ENCODE data around the gene BUD31. TPM values are rescaled to one million over a fixed set of nuclear protein-coding genes. Genes with fewer than 3 reads are reported as not detected.

Gene BUD31
- total RNA-seq, 1 donor from 2014 or later: 176 TPM

GRCh38 chr7:99362801-99363200 is 46.0 kb upstream of the BUD31 start:
- peak overlapping the region; percentile 57 for H3K27ac ChIP-seq (ENCODE audit: low read depth, low read length)
- FAIRE-seq: no peak
- H3K36me3 Mint-ChIP-seq (ENCODE audit: low read depth, unreplicated experiment): peaks cover 13% of the 10 kb centered on the region

DNA sequence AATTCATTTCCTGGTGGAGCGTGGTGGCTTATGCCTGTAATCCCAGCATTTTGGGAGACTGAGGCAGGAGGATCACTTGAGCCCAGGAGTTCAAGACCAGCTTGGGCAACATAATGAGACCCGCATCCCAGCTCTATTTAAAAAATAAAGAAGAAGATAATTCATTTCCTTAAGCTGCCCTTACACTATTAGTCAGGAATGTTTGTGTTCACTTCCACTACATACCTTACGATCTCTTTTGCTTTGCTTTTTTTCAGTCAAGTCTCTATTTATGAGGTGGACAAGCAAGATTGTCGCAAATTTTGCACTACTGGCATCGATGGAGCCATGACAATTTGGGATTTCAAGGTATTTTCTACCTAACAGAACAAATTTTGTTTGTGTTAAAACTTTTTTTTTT is 45.5 kb upstream of the BUD31 start:
- Histone ChIP-seq H3K79me2 (ENCODE audit: insufficient read depth, low read length) (no peaks in the 10 kb centered on the region), H3K9ac (ENCODE audit: low read length) (peak overlapping the region; percentile 23), H3K27ac (ENCODE audit: low read depth, low read length) (peak overlapping the region; percentile 57), H3K4me2 (ENCODE audit: low read length) (peak overlapping the region; percentile 35), H3K4me3 (ENCODE audit: insufficient read depth, low read depth, low read length) (no peak overlapping the region), H2AFZ (ENCODE audit: low read depth, low read length) (no peak overlapping the region), H3K27me3 (ENCODE audit: insufficient read depth, low read length) (no peaks in the 10 kb centered on the region), H3K4me1 (ENCODE audit: insufficient read depth, low read length) (peaks cover 13% of the 10 kb centered on the region), H3K36me3 (ENCODE audit: insufficient read depth, low read length) (peaks cover 49% of the 10 kb centered on the region), H3K9me3 (ENCODE audit: insufficient read depth, low read depth, low read length) (no peaks in the 10 kb centered on the region), H4K20me1 (ENCODE audit: insufficient read depth, low read length) (peaks cover 37% of the 10 kb centered on the region)
- Mint-ChIP-seq H3K27me3 (ENCODE audit: low read depth, unreplicated experiment) (no peaks in the 10 kb centered on the region), H3K4me3 (ENCODE audit: unreplicated experiment) (no peak overlapping the region), H3K4me1 (ENCODE audit: low read depth, unreplicated experiment) (peaks cover 8% of the 10 kb centered on the region), H3K36me3 (ENCODE audit: low read depth, unreplicated experiment) (peaks cover 11% of the 10 kb centered on the region), H3K9me3 (ENCODE audit: unreplicated experiment) (no peaks in the 10 kb centered on the region), H3K27ac (ENCODE audit: unreplicated experiment) (peak overlapping the region; percentile 95)
- FAIRE-seq (no peak), DNase-seq (ENCODE audit: low read depth) (peak; percentile 37)
- TF ChIP-seq EZH2 (IDR thresholded peaks at IDR 0.05; ENCODE audit: insufficient read depth, low read length) (no peak), CTCF (IDR thresholded peaks at IDR 0.05; ENCODE audit: insufficient read depth, low read depth, low read length) (no peak)

More at GRCh38 chr7:99362801-99363200, 46.0 kb upstream of the BUD31 start:
- Histone ChIP-seq H3K4me3 (ENCODE audit: insufficient read depth, low read depth, low read length) (no peak overlapping the region), H3K36me3 (ENCODE audit: insufficient read depth, low read length) (peaks cover 51% of the 10 kb centered on the region), H3K4me1 (ENCODE audit: insufficient read depth, low read length) (peaks cover 13% of the 10 kb centered on the region), H3K79me2 (ENCODE audit: insufficient read depth, low read length) (peaks cover 4% of the 10 kb centered on the region), H4K20me1 (ENCODE audit: insufficient read depth, low read length) (peaks cover 41% of the 10 kb centered on the region), H3K4me2 (ENCODE audit: low read length) (peak overlapping the region; percentile 35), H3K9ac (ENCODE audit: low read length) (peak overlapping the region; percentile 23), H3K9me3 (ENCODE audit: insufficient read depth, low read depth, low read length) (no peaks in the 10 kb centered on the region), H2AFZ (ENCODE audit: low read depth, low read length) (no peak overlapping the region), H3K27me3 (ENCODE audit: insufficient read depth, low read length) (no peaks in the 10 kb centered on the region)
- peak; percentile 90 for DNase-seq (ENCODE audit: low read depth)
- Mint-ChIP-seq H3K9me3 (ENCODE audit: unreplicated experiment) (no peaks in the 10 kb centered on the region), H3K4me1 (ENCODE audit: low read depth, unreplicated experiment) (peaks cover 8% of the 10 kb centered on the region), H3K27me3 (ENCODE audit: low read depth, unreplicated experiment) (no peaks in the 10 kb centered on the region), H3K27ac (ENCODE audit: unreplicated experiment) (peak overlapping the region; percentile 95), H3K4me3 (ENCODE audit: unreplicated experiment) (no peak overlapping the region)
- TF ChIP-seq CTCF (IDR thresholded peaks at IDR 0.05; ENCODE audit: insufficient read depth, low read depth, low read length) (no peak), EZH2 (IDR thresholded peaks at IDR 0.05; ENCODE audit: insufficient read depth, low read length) (no peak)

- Mint-ChIP-seq H3K4me3 (ENCODE audit: unreplicated experiment) (no peak overlapping the region), H3K27ac (ENCODE audit: unreplicated experiment) (no peak overlapping the region), H3K36me3 (ENCODE audit: low read depth, unreplicated experiment) (peaks cover 11% of the 10 kb centered on the region), H3K9me3 (ENCODE audit: unreplicated experiment) (no peaks in the 10 kb centered on the region), H3K4me1 (ENCODE audit: low read depth, unreplicated experiment) (peaks cover 8% of the 10 kb centered on the region), H3K27me3 (ENCODE audit: low read depth, unreplicated experiment) (no peaks in the 10 kb centered on the region)
- no peaks in the 10 kb centered on the region for H3K27me3 ChIP-seq (ENCODE audit: insufficient read depth, low read length)
- no peak overlapping the region for H3K9ac ChIP-seq (ENCODE audit: low read length)
- DNase-seq (ENCODE audit: low read depth) (no peak), FAIRE-seq (no peak)
- no peak overlapping the region for H3K4me2 ChIP-seq (ENCODE audit: low read length)
- H4K20me1 ChIP-seq (ENCODE audit: insufficient read depth, low read length): peaks cover 46% of the 10 kb centered on the region
- H3K4me3 ChIP-seq (ENCODE audit: insufficient read depth, low read depth, low read length): no peak overlapping the region
- H3K9me3 ChIP-seq (ENCODE audit: insufficient read depth, low read depth, low read length): no peaks in the 10 kb centered on the region
- peaks cover 43% of the 10 kb centered on the region for H3K36me3 ChIP-seq (ENCODE audit: insufficient read depth, low read length)
- peaks cover 13% of the 10 kb centered on the region for H3K4me1 ChIP-seq (ENCODE audit: insufficient read depth, low read length)
- TF ChIP-seq EZH2 (IDR thresholded peaks at IDR 0.05; ENCODE audit: insufficient read depth, low read length) (no peak), CTCF (IDR thresholded peaks at IDR 0.05; ENCODE audit: insufficient read depth, low read depth, low read length) (peak; percentile 7)
- no peak overlapping the region for H2AFZ ChIP-seq (ENCODE audit: low read depth, low read length)
- no peaks in the 10 kb centered on the region for H3K79me2 ChIP-seq (ENCODE audit: insufficient read depth, low read length)
- no peak overlapping the region for H3K27ac ChIP-seq (ENCODE audit: low read depth, low read length)
These were observed 43.2 kb upstream of the BUD31 start for GRCh38 chr7:99365318-99366141.

All from astrocyte (in vitro differentiated cells and primary cell).